ENCODE data around the gene ADGRD1. TPM values are rescaled to one million over a fixed set of nuclear protein-coding genes. Genes with fewer than 3 reads are reported as not detected.

Gene ADGRD1
- total and polyA plus RNA-seq, 4 donors = 9.9 to 15.4 (median 12.7) TPM

DNA sequence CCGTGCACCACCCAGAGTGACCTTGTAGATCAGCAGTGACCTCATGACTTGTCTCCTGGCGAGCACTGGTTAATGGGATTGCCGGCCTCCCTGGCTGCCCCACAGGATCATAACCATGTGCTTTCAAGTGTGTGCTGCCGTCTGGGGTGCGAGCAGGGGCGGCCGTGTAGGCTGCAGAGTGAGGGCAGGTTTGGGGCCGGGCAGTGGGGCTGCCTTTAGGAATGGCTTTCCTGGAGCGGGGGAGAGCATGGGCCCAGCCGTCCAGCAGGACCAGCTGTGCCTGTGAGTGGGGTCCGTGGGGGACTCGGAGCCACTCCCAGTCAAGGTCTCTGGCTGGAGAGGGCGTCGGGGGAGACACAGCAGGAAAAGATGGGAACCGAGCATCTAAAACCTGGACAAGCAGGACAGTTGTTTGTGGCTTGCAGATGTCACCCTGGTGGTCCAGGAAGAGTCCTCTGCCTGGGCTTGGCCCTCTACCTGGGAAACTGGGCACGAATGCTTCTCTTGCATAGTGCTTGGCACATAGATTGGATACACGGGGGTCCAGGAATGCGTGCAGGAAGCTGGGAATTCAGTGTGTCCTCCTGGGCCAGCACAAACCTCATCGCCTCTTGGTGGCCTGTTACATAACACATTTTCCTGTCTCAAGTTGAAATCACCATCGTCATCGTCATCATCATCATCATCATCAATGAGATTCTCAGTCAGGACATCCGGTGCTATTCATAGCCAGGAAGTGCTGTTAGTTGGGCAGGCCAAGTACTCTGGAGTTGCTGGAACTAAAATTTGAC is 96.0 kb downstream of the ADGRD1 start:
- no peak for DNase-seq (ENCODE audit: low read depth in 4 of 6, low spot score in 6 of 6)
- no peaks in the 10 kb centered on the region for H3K36me3 ChIP-seq (ENCODE audit: control insufficient read depth, insufficient read depth, low read length)
- no peaks in the 10 kb centered on the region for H3K27me3 ChIP-seq (ENCODE audit: control insufficient read depth, insufficient read depth, low read length)
- no peak overlapping the region for H3K27ac ChIP-seq (ENCODE audit: low read depth, low read length)
- no peak overlapping the region for H3K4me3 ChIP-seq (ENCODE audit: low read depth, low read length)
- peaks cover 19% of the 10 kb centered on the region for H3K4me1 ChIP-seq (ENCODE audit: control insufficient read depth, insufficient read depth, low read length)
- 76% methylated on average over 22 of the region's 22 CpGs for WGBS (ENCODE audit: insufficient coverage)
- no peaks in the 10 kb centered on the region for H3K9me3 ChIP-seq (ENCODE audit: control insufficient read depth, insufficient read depth, low read length)

GRCh38 chr12:131050463-131051154 is 96.9 kb downstream of the ADGRD1 start:
- H3K27ac ChIP-seq (ENCODE audit: low read depth, low read length) = no peak overlapping the region
- no peaks in the 10 kb centered on the region for H3K27me3 ChIP-seq (ENCODE audit: control insufficient read depth, insufficient read depth, low read length)
- no peaks in the 10 kb centered on the region for H3K9me3 ChIP-seq (ENCODE audit: control insufficient read depth, insufficient read depth, low read length)
- peaks cover 19% of the 10 kb centered on the region for H3K4me1 ChIP-seq (ENCODE audit: control insufficient read depth, insufficient read depth, low read length)
- no peaks in the 10 kb centered on the region for H3K36me3 ChIP-seq (ENCODE audit: control insufficient read depth, insufficient read depth, low read length)
- WGBS (ENCODE audit: insufficient coverage) = 93% methylated on average over 22 of the region's 26 CpGs
- no peak for DNase-seq (ENCODE audit: low read depth in 4 of 6, low spot score in 6 of 6)
- no peak overlapping the region for H3K4me3 ChIP-seq (ENCODE audit: low read depth, low read length)

GRCh38 chr12:131051155-131051473 is 97.4 kb downstream of the ADGRD1 start:
- no peak overlapping the region for H3K27ac ChIP-seq (ENCODE audit: low read depth, low read length)

DNA sequence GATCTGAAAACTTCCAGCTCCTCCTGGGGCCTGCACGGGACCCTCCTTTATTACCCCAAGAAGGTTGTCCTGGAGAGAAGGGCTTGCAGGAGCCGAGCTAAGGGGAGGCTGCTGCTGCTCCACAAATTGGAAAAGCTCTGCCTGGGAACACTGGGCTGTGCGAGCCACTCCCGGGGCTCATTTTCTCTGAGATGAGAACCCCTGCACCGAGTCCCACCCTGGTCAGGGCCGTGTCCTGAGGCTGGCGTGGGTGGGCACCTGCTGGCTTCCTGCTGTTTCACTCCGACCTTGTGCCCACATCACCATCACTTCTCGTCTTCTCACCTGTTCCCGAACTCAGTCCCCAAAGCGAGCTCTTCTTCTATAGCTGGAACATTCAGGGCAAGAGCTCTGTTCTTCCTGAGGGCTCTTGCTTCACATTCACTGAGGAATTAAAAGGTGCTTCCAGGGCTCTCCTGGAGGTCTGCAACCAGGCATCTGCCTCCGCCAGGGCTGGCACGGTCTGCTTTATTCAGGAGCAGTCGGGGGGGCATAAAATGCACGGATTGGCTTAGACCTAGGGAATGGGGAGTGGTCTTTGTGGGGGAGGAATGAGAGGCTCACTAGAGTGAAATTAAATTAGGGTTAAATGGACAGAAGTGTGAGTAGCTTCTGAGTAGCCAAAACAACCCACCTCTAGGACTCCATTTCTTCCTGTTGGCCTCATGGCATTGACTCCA is 98.5 kb downstream of the ADGRD1 start:
- 90% methylated on average over 15 of the region's 15 CpGs for WGBS (ENCODE audit: insufficient coverage)
- peaks cover 25% of the 10 kb centered on the region for H3K4me1 ChIP-seq (ENCODE audit: control insufficient read depth, insufficient read depth, low read length)
- DNase-seq (ENCODE audit: low read depth in 4 of 6, low spot score in 6 of 6) = no peak

More at GRCh38 chr12:131051155-131051473, 97.4 kb downstream of the ADGRD1 start:
- DNase-seq (ENCODE audit: low read depth in 4 of 6, low spot score in 6 of 6) = no peak
- whole genome bisulfite sequencing (ENCODE audit: insufficient coverage) = 100% methylated on average over 1 of the region's 4 CpGs
- H3K9me3 ChIP-seq (ENCODE audit: control insufficient read depth, insufficient read depth, low read length) = no peaks in the 10 kb centered on the region
- H3K4me1 ChIP-seq (ENCODE audit: control insufficient read depth, insufficient read depth, low read length) = peaks cover 19% of the 10 kb centered on the region
- no peaks in the 10 kb centered on the region for H3K27me3 ChIP-seq (ENCODE audit: control insufficient read depth, insufficient read depth, low read length)
- H3K4me3 ChIP-seq (ENCODE audit: low read depth, low read length) = no peak overlapping the region
- no peaks in the 10 kb centered on the region for H3K36me3 ChIP-seq (ENCODE audit: control insufficient read depth, insufficient read depth, low read length)

DNA sequence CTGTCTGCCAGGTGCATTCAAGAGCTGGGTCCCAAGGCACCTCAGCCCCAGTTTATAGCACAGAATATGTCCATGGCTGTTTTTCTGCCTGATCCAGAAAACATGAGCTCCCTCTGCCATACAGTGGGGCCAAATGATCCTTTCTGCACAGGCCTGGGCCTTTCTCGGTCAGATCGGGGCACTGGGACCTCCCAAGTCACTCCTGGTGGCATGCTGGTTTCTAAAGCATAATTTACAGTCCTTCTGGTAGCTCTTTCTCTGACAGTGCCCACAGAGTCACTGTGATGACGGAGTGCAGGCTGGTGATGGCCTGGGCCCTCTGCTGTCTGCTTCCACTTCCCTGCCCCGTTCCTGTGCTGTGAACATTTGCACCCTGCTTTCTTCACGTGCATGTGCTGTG is 99.2 kb downstream of the ADGRD1 start:
- DNase-seq (ENCODE audit: low read depth in 4 of 6, low spot score in 6 of 6) = no peak
- no peaks in the 10 kb centered on the region for H3K9me3 ChIP-seq (ENCODE audit: control insufficient read depth, insufficient read depth, low read length)
- peaks cover 22% of the 10 kb centered on the region for H3K4me1 ChIP-seq (ENCODE audit: control insufficient read depth, insufficient read depth, low read length)
- no peaks in the 10 kb centered on the region for H3K27me3 ChIP-seq (ENCODE audit: control insufficient read depth, insufficient read depth, low read length)
- WGBS (ENCODE audit: insufficient coverage) = 46% methylated on average over 4 of the region's 5 CpGs
- H3K36me3 ChIP-seq (ENCODE audit: control insufficient read depth, insufficient read depth, low read length) = no peaks in the 10 kb centered on the region
- no peak overlapping the region for H3K27ac ChIP-seq (ENCODE audit: low read depth, low read length)
- H3K4me3 ChIP-seq (ENCODE audit: low read depth, low read length) = no peak overlapping the region

More for the DNA sequence above, 98.5 kb downstream of the ADGRD1 start:
- H3K27ac ChIP-seq (ENCODE audit: low read depth, low read length) = no peak overlapping the region
- no peak overlapping the region for H3K4me3 ChIP-seq (ENCODE audit: low read depth, low read length)
- H3K36me3 ChIP-seq (ENCODE audit: control insufficient read depth, insufficient read depth, low read length) = no peaks in the 10 kb centered on the region
- no peaks in the 10 kb centered on the region for H3K27me3 ChIP-seq (ENCODE audit: control insufficient read depth, insufficient read depth, low read length)
- H3K9me3 ChIP-seq (ENCODE audit: control insufficient read depth, insufficient read depth, low read length) = no peaks in the 10 kb centered on the region

DNA sequence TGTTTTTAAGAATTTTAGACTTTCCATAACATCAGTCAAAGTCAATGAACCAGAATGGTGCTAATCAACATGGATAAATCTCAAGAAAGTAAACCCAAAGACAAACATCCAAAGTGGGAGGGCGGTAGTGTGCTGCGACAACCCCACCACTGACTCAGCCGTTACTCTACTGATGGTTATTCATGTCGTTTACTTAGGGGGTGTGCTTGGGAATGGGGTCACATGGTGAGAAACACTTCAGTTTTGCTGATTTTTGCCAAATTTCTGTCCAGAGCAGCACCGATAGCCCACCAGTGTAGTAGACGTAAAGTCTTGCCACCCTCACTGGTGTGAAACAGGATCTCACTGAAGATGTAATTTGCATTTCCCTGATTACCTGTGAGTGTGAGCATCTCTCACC is 99.9 kb downstream of the ADGRD1 start:
- Histone ChIP-seq H3K9me3 (ENCODE audit: control insufficient read depth, insufficient read depth, low read length) (no peaks in the 10 kb centered on the region), H3K27ac (ENCODE audit: low read depth, low read length) (no peak overlapping the region), H3K4me1 (ENCODE audit: control insufficient read depth, insufficient read depth, low read length) (peaks cover 17% of the 10 kb centered on the region), H3K36me3 (ENCODE audit: control insufficient read depth, insufficient read depth, low read length) (no peaks in the 10 kb centered on the region), H3K4me3 (ENCODE audit: low read depth, low read length) (no peak overlapping the region), H3K27me3 (ENCODE audit: control insufficient read depth, insufficient read depth, low read length) (no peaks in the 10 kb centered on the region)
- WGBS (ENCODE audit: insufficient coverage) = 95% methylated on average over 2 of the region's 6 CpGs
- no peak for DNase-seq (ENCODE audit: low read depth in 4 of 6, low spot score in 6 of 6)

DNA sequence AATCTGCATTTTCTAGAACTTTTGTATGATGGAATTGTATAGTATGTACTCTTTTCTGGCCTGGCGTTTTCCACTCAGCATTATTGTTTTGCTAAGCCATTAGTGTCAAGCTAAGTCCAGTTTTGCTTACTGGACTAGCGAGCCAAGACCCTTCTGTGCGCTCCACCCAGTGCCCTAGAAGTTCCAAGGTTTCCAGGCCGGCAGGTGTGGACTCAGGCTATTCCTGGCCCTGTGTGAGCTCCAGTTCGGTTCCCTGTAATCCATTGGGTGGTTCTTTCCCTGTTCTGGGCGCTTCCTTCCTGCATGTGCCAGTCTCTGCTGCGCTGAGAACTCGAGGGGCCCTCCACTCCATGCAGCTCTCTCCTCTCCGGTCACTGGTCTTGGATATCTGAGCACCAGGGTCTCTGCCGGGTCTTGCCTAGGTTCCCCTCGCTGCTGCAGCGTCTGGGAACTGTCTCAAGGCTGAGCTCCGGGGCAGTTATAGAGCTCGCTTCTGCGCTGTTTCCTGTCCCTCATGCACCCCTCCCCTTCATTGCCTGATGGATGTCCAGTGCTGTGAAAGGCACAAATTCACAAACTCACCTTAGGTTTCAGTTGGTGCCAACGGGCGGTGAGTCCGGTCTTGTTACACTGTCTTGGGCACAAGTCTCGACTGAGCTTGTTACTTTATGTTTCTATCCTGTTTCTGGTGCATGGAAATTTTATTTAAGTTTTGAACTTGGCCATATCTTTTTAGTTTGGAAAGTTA is 100.8 kb downstream of the ADGRD1 start:
- Histone ChIP-seq H3K9me3 (ENCODE audit: control insufficient read depth, insufficient read depth, low read length) (no peaks in the 10 kb centered on the region), H3K27ac (ENCODE audit: low read depth, low read length) (no peak overlapping the region), H3K36me3 (ENCODE audit: control insufficient read depth, insufficient read depth, low read length) (no peaks in the 10 kb centered on the region), H3K4me3 (ENCODE audit: low read depth, low read length) (no peak overlapping the region), H3K27me3 (ENCODE audit: control insufficient read depth, insufficient read depth, low read length) (no peaks in the 10 kb centered on the region), H3K4me1 (ENCODE audit: control insufficient read depth, insufficient read depth, low read length) (peaks cover 17% of the 10 kb centered on the region)
- no peak for DNase-seq (ENCODE audit: low read depth in 4 of 6, low spot score in 6 of 6)
- WGBS (ENCODE audit: insufficient coverage) = 92% methylated on average over 19 of the region's 19 CpGs

DNA sequence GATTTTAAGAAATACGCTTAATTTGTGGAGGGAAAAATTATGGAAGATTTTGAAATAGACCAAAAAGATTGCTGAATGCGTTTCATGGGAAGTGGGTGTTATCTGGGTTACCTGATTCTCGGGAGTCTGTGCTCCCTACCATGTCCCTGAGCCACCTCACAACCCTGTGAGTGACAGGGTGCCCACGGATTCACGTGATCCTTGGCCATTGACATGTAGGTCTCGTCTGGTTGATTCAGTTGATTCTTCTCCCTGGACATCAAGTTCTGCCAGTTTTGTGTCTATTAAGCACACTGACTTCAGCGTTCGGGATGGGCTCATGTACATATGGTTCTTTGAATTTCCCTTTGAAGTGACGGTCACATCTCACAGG is 101.4 kb downstream of the ADGRD1 start:
- no peak overlapping the region for H3K4me3 ChIP-seq (ENCODE audit: low read depth, low read length)
- no peak overlapping the region for H3K27ac ChIP-seq (ENCODE audit: low read depth, low read length)
- no peaks in the 10 kb centered on the region for H3K9me3 ChIP-seq (ENCODE audit: control insufficient read depth, insufficient read depth, low read length)
- no peaks in the 10 kb centered on the region for H3K36me3 ChIP-seq (ENCODE audit: control insufficient read depth, insufficient read depth, low read length)
- no peak for DNase-seq (ENCODE audit: low read depth in 4 of 6, low spot score in 6 of 6)
- H3K27me3 ChIP-seq (ENCODE audit: control insufficient read depth, insufficient read depth, low read length) = no peaks in the 10 kb centered on the region
- WGBS (ENCODE audit: insufficient coverage) = 93% methylated on average over 6 of the region's 9 CpGs
- H3K4me1 ChIP-seq (ENCODE audit: control insufficient read depth, insufficient read depth, low read length) = peaks cover 17% of the 10 kb centered on the region

DNA sequence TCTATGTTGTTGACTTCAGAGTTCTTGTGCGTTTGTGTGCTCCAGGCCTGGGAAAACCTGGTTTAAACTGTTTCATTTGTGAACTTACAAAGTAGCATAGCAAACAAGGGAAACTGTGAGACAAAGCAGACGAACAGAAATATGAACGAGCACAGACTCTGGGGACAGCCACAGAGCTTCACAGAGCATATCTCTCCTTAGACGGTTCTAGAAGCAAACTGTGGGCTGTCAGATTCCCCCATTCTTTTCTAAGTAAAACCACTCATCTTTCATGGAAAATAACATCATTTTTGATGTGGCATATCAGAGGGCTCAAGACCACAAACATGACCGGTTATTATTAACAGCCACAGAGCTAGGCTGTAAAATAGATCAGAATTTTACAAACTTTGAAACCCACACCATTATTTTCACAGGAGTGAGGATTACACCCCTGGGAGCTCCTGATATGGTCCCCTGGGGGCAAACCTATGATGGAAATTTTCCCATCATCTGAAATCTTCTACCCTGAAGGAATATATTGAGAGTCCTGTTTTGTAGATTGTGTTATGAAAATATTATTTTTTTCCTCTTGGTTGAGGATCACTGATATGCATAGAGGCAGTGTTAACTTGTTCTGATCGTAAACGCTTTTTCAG is 102.0 kb downstream of the ADGRD1 start:
- H3K36me3 ChIP-seq (ENCODE audit: control insufficient read depth, insufficient read depth, low read length) = no peaks in the 10 kb centered on the region
- no peaks in the 10 kb centered on the region for H3K9me3 ChIP-seq (ENCODE audit: control insufficient read depth, insufficient read depth, low read length)
- WGBS (ENCODE audit: insufficient coverage) = 70% methylated on average over 2 of the region's 7 CpGs
- H3K4me1 ChIP-seq (ENCODE audit: control insufficient read depth, insufficient read depth, low read length) = peaks cover 17% of the 10 kb centered on the region
- H3K27me3 ChIP-seq (ENCODE audit: control insufficient read depth, insufficient read depth, low read length) = no peaks in the 10 kb centered on the region
- no peak overlapping the region for H3K4me3 ChIP-seq (ENCODE audit: low read depth, low read length)
- no peak for DNase-seq (ENCODE audit: low read depth in 4 of 6, low spot score in 6 of 6)
- H3K27ac ChIP-seq (ENCODE audit: low read depth, low read length) = no peak overlapping the region
